Stomach (tissue), 9 donors: Measurements from ENCODE around the gene TBXAS1. TPM values are rescaled to one million over a fixed set of nuclear protein-coding genes. Genes with fewer than 3 reads are reported as not detected.
A peak's percentile ranks its signal among the peaks of the same experiment; 100 is the strongest.

ENCODE experiments used
- DNase-seq, 2 donors: peaks; one replicate each; pipeline versions ENCODE4 v3.0.0 to v3.0.0-alpha.2; 2013 to 2019
- H3K27ac ChIP-seq, 5 donors: fragments of 200-600 bp in 4 of 5; sonication (generic) in 4 of 5; one replicate each; pipeline ENCODE4 v1.5.1; 2013 to 2019; ENCODE audit warnings: mild to moderate bottlenecking in 1 of 5, moderate library complexity in 1 of 5
- H3K27me3 ChIP-seq, 3 donors: fragments of 200-600 bp; sonication (generic); one replicate each; pipeline ENCODE4 v1.5.1; 2017 to 2019; ENCODE audit warnings: mixed run types in 1 of 3
- H3K36me3 ChIP-seq, 4 donors: fragments of 200-600 bp; sonication (generic); 1 replicate in 3 of 4; 2 replicates in 1 of 4; pipeline ENCODE4 v1.5.1; 2016 to 2019
- H3K4me1 ChIP-seq, 4 donors: fragments of 200-600 bp; sonication (generic); one replicate each; pipeline ENCODE4 v1.5.1; 2016 to 2019
- H3K4me3 ChIP-seq, 4 donors: fragments of 200-600 bp; sonication (generic) in 3 of 4; one replicate each; pipeline ENCODE4 v1.5.1; 2016 to 2019; ENCODE audit warnings: mild to moderate bottlenecking in 1 of 4
- H3K9me3 ChIP-seq, 4 donors: fragments of 200-600 bp; sonication (generic); one replicate each; pipeline ENCODE4 v1.5.1; 2016 to 2019
- EP300 ChIP-seq: sonication (generic); formaldehyde crosslinking; IDR thresholded peaks from one replicate; pipeline ENCODE4 v1.6.1; 2017; ENCODE audit warnings: antibody characterized with exemption
- POLR2A ChIP-seq, 4 donors: fragments of 450-650 bp; IDR thresholded peaks; one replicate each; pipeline ENCODE4 v1.6.1; 2016; ENCODE audit warnings: antibody characterized with exemption in 4 of 4, control low read depth in 2 of 4, mild to moderate bottlenecking in 1 of 4, moderate library complexity in 1 of 4
- POLR2AphosphoS5 ChIP-seq, 3 donors: sonication (generic); formaldehyde crosslinking; IDR thresholded peaks; one replicate each; pipeline ENCODE4 v1.6.1; 2016; ENCODE audit warnings: antibody characterized with exemption in 3 of 3
- WGBS, 5 donors: extraction: QIAGEN DNeasy Blood & Tissue Kit in 3 of 5; methylation state at CpG; one replicate each; pipeline versions ENCODE4 v1.1.5 to v1.1.7; 2013 to 2018; 5-methylcytosine and 5-hydroxymethylcytosine counted together
- intact Hi-C: fragments of 100-400 bp; cut with DNase I; formaldehyde crosslinking; loops from one replicate; pipeline ENCODE4 v1.15.1; 2023; ENCODE audit warnings: low total_unique reads
- polyA plus RNA-seq, 3 donors: library from polyadenylated mRNA; stranded (reverse); fragments of 200-250 nt; gene quantifications; one replicate each; pipeline ENCODE4 v1.2.3, GENCODE V29; 2013
- total RNA-seq, 5 donors: library from RNA; depleted of rRNA; stranded (reverse); fragments of >200 nt; gene quantifications; one replicate each; pipeline versions ENCODE4 v1.1.0 to v1.2.3, GENCODE V29; 2014 to 2016
- TF ChIP-seq, protein P1 (sequence below), 7 experiments: fragments of 450-650 bp in 4 of 7; fragments of 200-600 bp in 3 of 7; sonication (generic) in 3 of 7; IDR thresholded peaks; one replicate each; pipeline ENCODE4 v1.5.1; 2016 to 2019; ENCODE audit warnings: antibody characterized with exemption in 7 of 7, control low read depth in 2 of 7, mild to moderate bottlenecking in 1 of 7
- donor health status: healthy with polysubstance abuse.
- donor health status: Bipolar disorder and iron deficiency.
- donor health status: healthy.

The TBXAS1 gene
- total and polyA plus RNA-seq, 8 donors = 1.4 to 92.8 (median 15.1) TPM

- Histone ChIP-seq H3K27ac (no peak overlapping the region), H3K27me3 (no peaks in the 10 kb centered on the region), H3K4me1 (no peaks in the 10 kb centered on the region), H3K36me3 (no peaks in the 10 kb centered on the region), H3K9me3 (no peaks in the 10 kb centered on the region), H3K4me3 (no peak overlapping the region)
- intact Hi-C loops = no loop called here
- no peak for DNase-seq
- 53 to 69% (median 64%) methylated on average over 2 of the region's 2 CpGs for WGBS, 5 donors
- TF ChIP-seq, protein P1, sequence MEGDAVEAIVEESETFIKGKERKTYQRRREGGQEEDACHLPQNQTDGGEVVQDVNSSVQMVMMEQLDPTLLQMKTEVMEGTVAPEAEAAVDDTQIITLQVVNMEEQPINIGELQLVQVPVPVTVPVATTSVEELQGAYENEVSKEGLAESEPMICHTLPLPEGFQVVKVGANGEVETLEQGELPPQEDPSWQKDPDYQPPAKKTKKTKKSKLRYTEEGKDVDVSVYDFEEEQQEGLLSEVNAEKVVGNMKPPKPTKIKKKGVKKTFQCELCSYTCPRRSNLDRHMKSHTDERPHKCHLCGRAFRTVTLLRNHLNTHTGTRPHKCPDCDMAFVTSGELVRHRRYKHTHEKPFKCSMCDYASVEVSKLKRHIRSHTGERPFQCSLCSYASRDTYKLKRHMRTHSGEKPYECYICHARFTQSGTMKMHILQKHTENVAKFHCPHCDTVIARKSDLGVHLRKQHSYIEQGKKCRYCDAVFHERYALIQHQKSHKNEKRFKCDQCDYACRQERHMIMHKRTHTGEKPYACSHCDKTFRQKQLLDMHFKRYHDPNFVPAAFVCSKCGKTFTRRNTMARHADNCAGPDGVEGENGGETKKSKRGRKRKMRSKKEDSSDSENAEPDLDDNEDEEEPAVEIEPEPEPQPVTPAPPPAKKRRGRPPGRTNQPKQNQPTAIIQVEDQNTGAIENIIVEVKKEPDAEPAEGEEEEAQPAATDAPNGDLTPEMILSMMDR (IDR thresholded peaks at IDR 0.05) = no peak
- no peak for TF ChIP-seq POLR2AphosphoS5 (IDR thresholded peaks at IDR 0.05)
- no peak for TF ChIP-seq POLR2A (IDR thresholded peaks at IDR 0.05)
- TF ChIP-seq EP300 = no peak
These were observed 18.0 kb upstream of the TBXAS1 start for GRCh38 chr7:139811066-139811465.

DNA sequence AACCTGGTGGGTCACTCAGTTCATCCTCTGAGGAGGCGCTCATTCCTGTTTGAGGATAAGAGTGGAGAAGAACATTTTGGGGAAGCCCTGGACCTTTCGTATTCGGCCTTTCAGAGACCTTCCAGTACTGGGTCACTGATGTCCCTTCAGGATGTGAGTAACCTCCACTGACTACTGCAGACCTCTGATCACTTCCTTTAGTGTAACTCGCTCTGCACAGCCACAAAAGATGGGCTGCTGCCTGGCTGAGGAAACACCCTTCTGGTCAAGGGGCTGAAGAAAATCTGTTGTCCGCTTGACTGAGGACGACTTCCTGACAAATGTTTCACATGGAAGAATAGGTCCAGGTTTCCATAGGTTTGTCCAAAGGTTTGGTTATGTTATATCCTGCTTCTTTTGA lies 15.9 kb upstream of the TBXAS1 start:
- H3K36me3 ChIP-seq = no peaks in the 10 kb centered on the region
- H3K27ac ChIP-seq = no peak overlapping the region
- TF ChIP-seq, protein P1 (IDR thresholded peaks at IDR 0.05) = no peak
- TF ChIP-seq EP300 = no peak
- TF ChIP-seq POLR2AphosphoS5 (IDR thresholded peaks at IDR 0.05) = no peak
- no peak for TF ChIP-seq POLR2A (IDR thresholded peaks at IDR 0.05)
- WGBS, 5 donors = 86 to 93% (median 91%) methylated on average over 6 of the region's 6 CpGs
- H3K9me3 ChIP-seq = no peaks in the 10 kb centered on the region
- peaks cover 0 to 13% (median 7%) of the 10 kb centered on the region in 4 donors for H3K4me1 ChIP-seq
- no peaks in the 10 kb centered on the region for H3K27me3 ChIP-seq
- H3K4me3 ChIP-seq = no peak overlapping the region
- intact Hi-C loops = no loop called here
- no peak for DNase-seq

- Histone ChIP-seq H3K27me3 (no peaks in the 10 kb centered on the region), H3K9me3 (no peaks in the 10 kb centered on the region), H3K4me1 (peaks cover 0 to 15% (median 10%) of the 10 kb centered on the region in 4 donors), H3K36me3 (no peaks in the 10 kb centered on the region), H3K4me3 (no peak overlapping the region), H3K27ac (no peak overlapping the region)
- WGBS, 5 donors = 84 to 92% (median 85%) methylated on average over 2 of the region's 2 CpGs
- no peak for DNase-seq
- intact Hi-C loops = no loop called here
- TF ChIP-seq, protein P1 (IDR thresholded peaks at IDR 0.05) = no peak
- no peak for TF ChIP-seq POLR2AphosphoS5 (IDR thresholded peaks at IDR 0.05)
- TF ChIP-seq POLR2A (IDR thresholded peaks at IDR 0.05) = no peak
- no peak for TF ChIP-seq EP300
These were observed 15.4 kb upstream of the TBXAS1 start for GRCh38 chr7:139813689-139814088.

- 39 to 63% (median 56%) methylated on average over 10 of the region's 10 CpGs for WGBS, 5 donors
- no peaks in the 10 kb centered on the region for H3K27me3 ChIP-seq
- no peaks in the 10 kb centered on the region for H3K9me3 ChIP-seq
- no peak overlapping the region for H3K4me3 ChIP-seq
- no peaks in the 10 kb centered on the region for H3K36me3 ChIP-seq
- peaks cover 0 to 16% (median 10%) of the 10 kb centered on the region in 4 donors for H3K4me1 ChIP-seq
- peak in 1 of 2 donors; percentile 64 for DNase-seq
- intact Hi-C loops = no loop called here
- TF ChIP-seq, protein P1 (IDR thresholded peaks at IDR 0.05) = no peak
- TF ChIP-seq POLR2AphosphoS5 (IDR thresholded peaks at IDR 0.05) = no peak
- no peak for TF ChIP-seq POLR2A (IDR thresholded peaks at IDR 0.05)
- no peak for TF ChIP-seq EP300
- H3K27ac ChIP-seq = peak overlapping the region in 1 of 5 donors; percentile 3
These were observed 11.8 kb upstream of the TBXAS1 start for GRCh38 chr7:139817249-139817648.
